NK-92 (cell line): Measurements from ENCODE around the gene FAXC.
"Not testable (repeated sequence)": the region's sequence is repeated elsewhere in the genome, so short reads cannot be mapped to it uniquely, and the experiment has no call there.

Experiments
- DNase-seq: peaks from one replicate; lab custom pipeline; 2025; ENCODE audit not compliant: unreplicated experiment; lab: John Stamatoyannopoulos, UW

The FAXC gene

GRCh38 chr6:99287523-99287922 is 62.0 kb downstream of the FAXC start:
- DNase-seq, result no peak

GRCh38 chr6:99285881-99286280 is 63.6 kb downstream of the FAXC start:
- no peak for DNase-seq

GRCh38 chr6:99282479-99283062 is 66.9 kb downstream of the FAXC start:
- DNase-seq, result no peak

- no peak for DNase-seq
Measured at GRCh38 chr6:99276747-99277146, 72.7 kb downstream of the FAXC start.

GRCh38 chr6:99270826-99271225 is 78.6 kb downstream of the FAXC start:
- DNase-seq, result no peak

GRCh38 chr6:99270030-99270429 is 79.4 kb downstream of the FAXC start:
- no peak for DNase-seq

- DNase-seq, result no peak
Measured at GRCh38 chr6:99269207-99269606, 80.3 kb downstream of the FAXC start.

- not testable (repeated sequence) for DNase-seq
Measured at GRCh38 chr6:99266996-99267395, 82.5 kb downstream of the FAXC start.

- not testable (repeated sequence) for DNase-seq
Measured at GRCh38 chr6:99265447-99265846, 84.0 kb downstream of the FAXC start.

- DNase-seq, result no peak
Measured at GRCh38 chr6:99254616-99255550, 94.6 kb downstream of the FAXC start.

- DNase-seq, result no peak
Measured at GRCh38 chr6:99253271-99253670, 96.2 kb downstream of the FAXC start.

GRCh38 chr6:99252421-99252820 is 97.1 kb downstream of the FAXC start:
- no peak for DNase-seq

GRCh38 chr6:99250476-99250875 is 99.0 kb downstream of the FAXC start:
- no peak for DNase-seq

GRCh38 chr6:99246602-99247001 is 102.9 kb downstream of the FAXC start:
- DNase-seq, result no peak

- no peak for DNase-seq
Measured at GRCh38 chr6:99241905-99242534, 107.5 kb downstream of the FAXC start.

- DNase-seq, result no peak
Measured at GRCh38 chr6:99236010-99236409, 113.5 kb downstream of the FAXC start.

- DNase-seq, result no peak
Measured at GRCh38 chr6:99233219-99233618, 116.3 kb downstream of the FAXC start.

GRCh38 chr6:99232056-99232455 is 117.4 kb downstream of the FAXC start:
- DNase-seq, result no peak

GRCh38 chr6:99225172-99225571 is 124.3 kb downstream of the FAXC start:
- DNase-seq, result no peak
